ENCODE results near the gene P2RY6.
"Not testable (repeated sequence)": the region's sequence is repeated elsewhere in the genome, so short reads cannot be mapped to it uniquely, and the experiment has no call there.

The P2RY6 gene

GRCh38 chr11:73262851-73263495 is 9.2 kb upstream of the P2RY6 start:
- no peak for DNase-seq

- no peak for DNase-seq
Observed at GRCh38 chr11:73263640-73264039, 8.5 kb upstream of the P2RY6 start.

GRCh38 chr11:73265278-73265810 is 6.8 kb upstream of the P2RY6 start:
- no peak for DNase-seq

- DNase-seq = no peak
Observed at GRCh38 chr11:73265853-73266645, 6.1 kb upstream of the P2RY6 start.

GRCh38 chr11:73266646-73267020 is 5.5 kb upstream of the P2RY6 start:
- DNase-seq = no peak

GRCh38 chr11:73267122-73267846 is 4.9 kb upstream of the P2RY6 start:
- no peak for DNase-seq

GRCh38 chr11:73267906-73268540 is 4.1 kb upstream of the P2RY6 start:
- no peak for DNase-seq

GRCh38 chr11:73268671-73269271 is 3.4 kb upstream of the P2RY6 start:
- no peak for DNase-seq

- no peak for DNase-seq
Observed at GRCh38 chr11:73269459-73270015, 2.6 kb upstream of the P2RY6 start.

- no peak for DNase-seq
Observed at GRCh38 chr11:73270016-73270854, 1.9 kb upstream of the P2RY6 start.

GRCh38 chr11:73270855-73271477 is 1.2 kb upstream of the P2RY6 start:
- no peak for DNase-seq

- DNase-seq = not testable (repeated sequence)
Observed at GRCh38 chr11:73271478-73271865, 666 bp upstream of the P2RY6 start.

- DNase-seq = no peak
Observed at GRCh38 chr11:73272680-73273038, 521 bp downstream of the P2RY6 start.

GRCh38 chr11:73273222-73273895 is 1.2 kb downstream of the P2RY6 start:
- no peak for DNase-seq

GRCh38 chr11:73274191-73274590 is 2.1 kb downstream of the P2RY6 start:
- not testable (repeated sequence) for DNase-seq

GRCh38 chr11:73274722-73275380 is 2.7 kb downstream of the P2RY6 start:
- DNase-seq = no peak

- no peak for DNase-seq
Observed at GRCh38 chr11:73275381-73275750, 3.2 kb downstream of the P2RY6 start.

- DNase-seq = no peak
Observed at GRCh38 chr11:73277467-73277866, 5.3 kb downstream of the P2RY6 start.

- no peak for DNase-seq
Observed at GRCh38 chr11:73280626-73281025, 8.5 kb downstream of the P2RY6 start.

GRCh38 chr11:73281201-73281741 is 9.1 kb downstream of the P2RY6 start:
- DNase-seq = no peak

Data from activated naive CD4-positive, alpha-beta T cell (primary cell).